ENCODE data around the gene ETS2. TPM values are rescaled to one million over a fixed set of nuclear protein-coding genes. Genes with fewer than 3 reads are reported as not detected.

Gene ETS2
- polyA plus RNA-seq, 3 donors = 54.2 to 150 (median 59.5) TPM

GRCh38 chr21:38858812-38859205 lies 53.1 kb downstream of the ETS2 start:
- Histone ChIP-seq H3K27me3 (ENCODE audit: control insufficient read depth in 2 of 2, insufficient read depth in 2 of 2, low read length in 2 of 2) (no peaks in the 10 kb centered on the region), H2AFZ (ENCODE audit: insufficient read depth, low read depth, low read length, poor library complexity, severe bottlenecking) (no peak overlapping the region), H3K4me3 (replicated peaks in 1 of 3; ENCODE audit: low read depth in 2 of 3, low read length in 3 of 3) (no peak overlapping the region), H3K4me2 (replicated peaks; ENCODE audit: extremely low read depth, low read length, poor library complexity, severe bottlenecking) (no peak overlapping the region), H4K20me1 (ENCODE audit: insufficient read depth, low read length) (no peaks in the 10 kb centered on the region), H3K4me1 (ENCODE audit: control insufficient read depth in 1 of 2, insufficient read depth in 2 of 2, low read length in 2 of 2) (peaks cover 9 to 12% of the 10 kb centered on the region in 2 donors), H3K9me3 (replicated peaks in 1 of 2; ENCODE audit: control insufficient read depth in 1 of 2, insufficient read depth in 1 of 2, low read length in 2 of 2) (no peaks in the 10 kb centered on the region), H3K79me2 (ENCODE audit: insufficient read depth, low read length) (no peaks in the 10 kb centered on the region), H3K9ac (ENCODE audit: insufficient read depth, low read length, poor library complexity, severe bottlenecking) (no peak overlapping the region), H3K27ac (ENCODE audit: low read depth in 1 of 2, low read length in 2 of 2) (no peak overlapping the region), H3K36me3 (replicated peaks in 1 of 2; ENCODE audit: control insufficient read depth in 1 of 2, insufficient read depth in 2 of 2, low read length in 2 of 2) (no peaks in the 10 kb centered on the region)
- DNase-seq = no peak
- TF ChIP-seq, protein P1, sequence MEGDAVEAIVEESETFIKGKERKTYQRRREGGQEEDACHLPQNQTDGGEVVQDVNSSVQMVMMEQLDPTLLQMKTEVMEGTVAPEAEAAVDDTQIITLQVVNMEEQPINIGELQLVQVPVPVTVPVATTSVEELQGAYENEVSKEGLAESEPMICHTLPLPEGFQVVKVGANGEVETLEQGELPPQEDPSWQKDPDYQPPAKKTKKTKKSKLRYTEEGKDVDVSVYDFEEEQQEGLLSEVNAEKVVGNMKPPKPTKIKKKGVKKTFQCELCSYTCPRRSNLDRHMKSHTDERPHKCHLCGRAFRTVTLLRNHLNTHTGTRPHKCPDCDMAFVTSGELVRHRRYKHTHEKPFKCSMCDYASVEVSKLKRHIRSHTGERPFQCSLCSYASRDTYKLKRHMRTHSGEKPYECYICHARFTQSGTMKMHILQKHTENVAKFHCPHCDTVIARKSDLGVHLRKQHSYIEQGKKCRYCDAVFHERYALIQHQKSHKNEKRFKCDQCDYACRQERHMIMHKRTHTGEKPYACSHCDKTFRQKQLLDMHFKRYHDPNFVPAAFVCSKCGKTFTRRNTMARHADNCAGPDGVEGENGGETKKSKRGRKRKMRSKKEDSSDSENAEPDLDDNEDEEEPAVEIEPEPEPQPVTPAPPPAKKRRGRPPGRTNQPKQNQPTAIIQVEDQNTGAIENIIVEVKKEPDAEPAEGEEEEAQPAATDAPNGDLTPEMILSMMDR (IDR thresholded peaks at IDR 0.05) = no peak
- intact Hi-C loops (cut with micrococcal nuclease) = no loop called here
- H3K4me3 Mint-ChIP-seq = no peak overlapping the region
- H3K4me1 Mint-ChIP-seq = peaks cover 8% of the 10 kb centered on the region
- 100% methylated on average over 1 of the region's 1 CpG for WGBS (ENCODE audit: insufficient coverage)
- H3K27ac Mint-ChIP-seq = no peak overlapping the region
- peaks cover 0 to 2% (median 0%) of the 10 kb centered on the region in 7 donors for H3K9me3 Mint-ChIP-seq
- peaks cover 1 to 6% (median 1%) of the 10 kb centered on the region in 3 donors for H3K27me3 Mint-ChIP-seq (ENCODE audit: low read depth in 3 of 3)
- no peaks in the 10 kb centered on the region for H3K36me3 Mint-ChIP-seq

DNA sequence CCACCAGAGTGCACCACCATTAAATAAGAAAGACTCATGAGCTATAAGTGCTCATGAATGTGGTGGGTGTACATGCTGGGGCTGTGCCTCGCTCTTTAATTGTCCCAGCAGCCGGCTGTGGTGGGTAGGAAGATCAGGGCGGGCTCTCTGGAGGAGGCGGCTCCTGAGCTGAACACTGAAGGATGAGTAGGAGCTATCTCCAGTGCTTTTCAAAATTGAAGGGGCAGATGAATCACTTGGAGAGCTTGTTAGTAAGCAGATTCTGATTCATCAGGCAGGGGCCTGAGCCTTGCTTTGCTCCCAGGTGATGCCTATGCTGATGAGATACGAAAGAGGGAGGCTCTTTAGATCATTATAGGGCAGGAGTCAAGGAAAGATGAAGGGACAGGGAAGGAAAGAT lies 54.1 kb downstream of the ETS2 start:
- H2AFZ ChIP-seq (ENCODE audit: insufficient read depth, low read depth, low read length, poor library complexity, severe bottlenecking) = no peak overlapping the region
- DNase-seq = no peak
- peaks cover 9 to 12% of the 10 kb centered on the region in 2 donors for H3K4me1 ChIP-seq (ENCODE audit: control insufficient read depth in 1 of 2, insufficient read depth in 2 of 2, low read length in 2 of 2)
- TF ChIP-seq, protein P1 (IDR thresholded peaks at IDR 0.05) = no peak
- H3K27me3 Mint-ChIP-seq (ENCODE audit: low read depth in 3 of 3) = peaks cover 1 to 7% (median 3%) of the 10 kb centered on the region in 3 donors
- intact Hi-C loops (cut with micrococcal nuclease) = no loop called here
- no peak overlapping the region for H3K4me2 ChIP-seq (replicated peaks; ENCODE audit: extremely low read depth, low read length, poor library complexity, severe bottlenecking)
- H3K9me3 Mint-ChIP-seq = peaks cover 0 to 2% (median 0%) of the 10 kb centered on the region in 7 donors
- no peak overlapping the region for H3K27ac Mint-ChIP-seq
- peaks cover 8% of the 10 kb centered on the region for H3K4me1 Mint-ChIP-seq
- no peak overlapping the region for H3K27ac ChIP-seq (ENCODE audit: low read depth in 1 of 2, low read length in 2 of 2)
- H3K36me3 ChIP-seq (replicated peaks in 1 of 2; ENCODE audit: control insufficient read depth in 1 of 2, insufficient read depth in 2 of 2, low read length in 2 of 2) = no peaks in the 10 kb centered on the region
- H3K27me3 ChIP-seq (ENCODE audit: control insufficient read depth in 2 of 2, insufficient read depth in 2 of 2, low read length in 2 of 2) = no peaks in the 10 kb centered on the region
- H3K36me3 Mint-ChIP-seq = no peaks in the 10 kb centered on the region
- 91% methylated on average over 5 of the region's 5 CpGs for WGBS (ENCODE audit: insufficient coverage)
- H3K4me3 ChIP-seq (replicated peaks in 1 of 3; ENCODE audit: low read depth in 2 of 3, low read length in 3 of 3) = no peak overlapping the region
- no peaks in the 10 kb centered on the region for H3K9me3 ChIP-seq (replicated peaks in 1 of 2; ENCODE audit: control insufficient read depth in 1 of 2, insufficient read depth in 1 of 2, low read length in 2 of 2)
- H3K4me3 Mint-ChIP-seq = no peak overlapping the region
- H3K9ac ChIP-seq (ENCODE audit: insufficient read depth, low read length, poor library complexity, severe bottlenecking) = no peak overlapping the region
- H3K79me2 ChIP-seq (ENCODE audit: insufficient read depth, low read length) = no peaks in the 10 kb centered on the region
- no peaks in the 10 kb centered on the region for H4K20me1 ChIP-seq (ENCODE audit: insufficient read depth, low read length)
